CD4-positive, alpha-beta T cell treated with Interleukin-2 at 100 ng/mL for 4 hours (primary cell): ENCODE results near the gene GABRR1.
"Not testable (repeated sequence)": the region's sequence is repeated elsewhere in the genome, so short reads cannot be mapped to it uniquely, and the experiment has no call there.

Source experiments
- DNase-seq: peaks from one replicate; pipeline ENCODE4 v3.0.0-alpha.2; 2020; ENCODE audit warnings: low spot score

GABRR1 gene

DNA sequence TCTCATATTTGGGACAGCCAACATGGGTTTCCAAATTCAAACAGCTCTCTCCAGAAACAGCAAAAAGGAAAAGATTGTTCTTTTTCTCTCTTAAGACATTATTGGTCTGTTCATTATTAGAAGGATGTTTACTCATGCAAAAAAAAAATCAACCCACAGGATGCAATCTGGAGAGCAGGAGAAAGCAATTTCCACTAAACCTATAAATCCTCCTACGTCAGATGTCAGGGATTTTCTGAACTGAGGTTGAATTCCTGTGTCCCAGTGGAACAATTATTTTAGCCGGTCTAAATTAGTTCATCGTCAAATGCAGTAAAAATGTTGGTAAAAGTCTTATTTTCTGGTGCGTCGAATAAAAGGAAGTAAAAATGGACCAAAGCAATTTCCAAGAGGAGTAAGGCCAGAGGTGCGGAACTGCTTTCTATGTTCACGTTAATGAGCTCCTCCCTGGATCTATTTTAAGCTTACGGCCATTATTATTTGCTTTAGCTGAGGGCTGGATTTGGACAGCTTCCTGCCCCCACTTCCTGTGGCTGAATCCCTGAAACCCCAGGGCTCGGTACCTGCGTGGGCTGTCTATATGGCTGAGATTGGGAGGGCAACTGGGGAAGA lies at the start of gene GABRR1:
Gene GABRR1 (minus strand): TSS at position 60 of the 612 bp plus-strand sequence. CDS start 36 bp downstream, at position 24.
- DNase-seq: no peak

DNA sequence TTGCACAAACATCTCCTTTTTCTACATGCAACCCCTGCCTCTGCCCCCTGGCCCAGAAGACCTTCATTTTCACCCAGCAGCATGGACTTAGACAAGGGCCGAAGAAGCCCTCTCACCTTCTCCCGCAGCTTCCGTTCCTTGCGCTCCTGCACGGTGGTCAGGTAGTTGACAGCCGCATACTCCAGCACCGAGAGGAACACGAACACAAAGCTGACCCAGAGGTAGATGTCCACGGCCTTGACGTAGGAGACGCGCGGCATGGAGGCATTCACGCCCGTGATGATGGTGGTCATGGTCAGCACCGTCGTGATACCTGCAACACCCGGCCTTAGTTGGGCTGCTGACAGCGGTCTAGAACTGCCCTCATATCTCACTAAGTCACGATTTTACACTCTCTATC lies 47.1 kb upstream of the GABRR1 start:
- no peak for DNase-seq

DNA sequence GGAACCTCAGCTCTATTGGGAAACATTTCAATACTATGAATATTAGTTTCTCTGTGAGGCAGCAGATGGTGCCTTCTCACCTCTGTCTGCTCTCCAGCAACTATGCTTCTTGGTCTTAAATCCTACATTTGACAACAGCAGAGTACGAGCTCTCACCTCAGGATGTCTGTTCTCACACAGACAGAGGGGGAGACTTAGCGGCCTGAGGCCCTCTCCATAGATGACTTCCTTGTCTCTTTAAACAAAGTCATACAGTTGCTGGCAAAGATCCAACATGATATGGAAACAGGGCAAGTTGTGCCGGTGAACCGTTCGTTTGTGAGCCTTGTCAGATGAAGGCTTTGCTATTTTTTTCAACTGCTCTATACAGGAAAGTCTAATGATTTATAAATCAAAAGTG lies 43.7 kb upstream of the GABRR1 start:
- DNase-seq: no peak

DNA sequence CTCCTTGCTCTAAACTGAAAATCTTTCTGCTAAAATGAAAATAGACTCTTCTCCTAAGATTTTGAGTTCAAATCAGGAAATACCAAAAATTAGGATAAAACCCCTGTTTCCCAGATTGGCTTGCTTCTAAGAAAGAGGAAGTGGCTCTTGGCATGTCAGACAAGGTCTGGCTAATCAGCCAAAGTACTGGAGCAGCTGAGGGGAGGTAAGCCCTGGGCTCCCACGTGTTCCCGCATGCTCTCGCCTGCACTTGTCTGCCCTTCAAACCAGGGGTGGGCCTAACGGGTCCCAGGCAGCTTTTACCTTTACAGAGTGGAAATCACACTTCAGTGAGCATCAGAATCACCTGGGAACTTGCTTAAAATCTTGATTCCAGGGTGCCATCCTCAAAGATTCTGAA lies 43.2 kb upstream of the GABRR1 start:
- no peak for DNase-seq

DNA sequence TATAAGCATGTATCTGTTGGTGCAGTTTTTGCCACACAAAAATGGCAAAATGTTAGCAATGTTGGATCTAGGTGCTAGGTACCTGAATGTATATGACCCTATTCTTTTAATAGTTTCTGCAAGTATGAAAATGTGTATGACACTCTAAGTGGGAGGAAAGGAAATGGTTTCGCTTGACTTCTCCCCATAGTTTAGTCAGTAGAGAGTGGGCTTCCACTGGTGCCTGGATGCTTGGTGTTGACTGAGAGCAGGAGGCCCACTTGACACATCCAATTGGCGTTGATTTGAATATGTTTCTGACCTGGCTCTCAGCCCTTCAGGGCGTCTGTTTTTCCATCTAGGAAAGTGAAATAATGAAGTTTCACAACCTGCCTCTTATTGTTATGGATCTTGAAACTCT lies 41.8 kb upstream of the GABRR1 start:
- DNase-seq: no peak

DNA sequence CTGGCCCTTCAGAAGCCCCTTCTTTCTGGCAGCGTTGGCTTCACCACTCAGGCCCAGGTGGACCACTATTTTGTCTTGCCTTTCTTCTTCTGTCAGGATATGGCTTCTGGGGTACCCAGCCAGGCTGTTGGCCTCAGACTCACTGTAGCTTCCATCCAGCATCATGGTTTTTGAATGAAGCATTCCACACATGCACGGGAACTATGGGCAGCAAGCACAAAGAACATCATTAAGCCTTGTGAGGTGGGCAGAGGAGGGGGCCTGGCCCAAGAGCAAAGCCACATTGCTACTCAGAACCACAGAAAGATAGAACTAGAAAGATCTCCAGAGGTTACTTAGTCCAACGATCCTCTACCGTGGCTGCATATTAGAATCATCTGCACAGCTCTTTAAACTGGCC lies 40.6 kb upstream of the GABRR1 start:
- DNase-seq: no peak

DNA sequence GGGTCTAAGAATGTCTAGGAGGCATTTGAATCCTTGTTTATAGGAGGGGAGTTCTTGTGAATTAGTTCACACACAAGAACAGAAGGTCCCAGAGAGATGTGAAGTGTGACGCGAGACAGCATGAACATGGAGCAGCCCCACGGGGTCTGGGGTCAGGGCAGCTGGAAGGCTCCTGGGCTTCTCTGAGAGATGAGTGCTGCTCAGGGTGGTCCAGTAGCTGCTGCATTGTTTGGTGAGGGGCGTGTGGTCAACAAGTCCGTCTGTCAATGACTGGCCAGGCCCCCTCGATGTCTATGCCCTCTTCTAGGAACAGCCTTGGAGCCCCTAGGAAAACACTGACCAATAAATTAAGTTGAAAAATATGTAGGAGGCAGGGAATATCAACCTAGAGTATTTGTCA lies 40.2 kb upstream of the GABRR1 start:
- DNase-seq: no peak

DNA sequence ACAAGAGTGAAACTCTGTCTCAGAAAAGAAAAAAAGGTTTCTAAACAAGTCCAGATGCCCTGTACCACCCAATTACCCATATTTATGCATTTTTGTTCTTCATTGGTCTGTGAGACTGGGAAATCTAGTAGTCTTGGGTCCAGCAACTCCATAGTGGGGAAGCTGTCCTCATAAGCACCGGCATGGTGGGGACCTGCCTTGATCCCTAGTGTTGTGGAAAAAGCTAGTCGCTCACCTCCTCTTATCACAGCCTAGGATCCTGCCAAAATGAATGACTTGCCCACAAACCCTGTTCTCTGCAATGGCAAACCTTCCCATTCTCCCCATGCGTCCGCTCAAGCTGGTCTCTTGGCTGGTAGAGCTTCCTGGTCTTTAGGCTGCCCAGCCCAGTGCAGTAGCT lies 38.3 kb upstream of the GABRR1 start:
- no peak for DNase-seq

DNA sequence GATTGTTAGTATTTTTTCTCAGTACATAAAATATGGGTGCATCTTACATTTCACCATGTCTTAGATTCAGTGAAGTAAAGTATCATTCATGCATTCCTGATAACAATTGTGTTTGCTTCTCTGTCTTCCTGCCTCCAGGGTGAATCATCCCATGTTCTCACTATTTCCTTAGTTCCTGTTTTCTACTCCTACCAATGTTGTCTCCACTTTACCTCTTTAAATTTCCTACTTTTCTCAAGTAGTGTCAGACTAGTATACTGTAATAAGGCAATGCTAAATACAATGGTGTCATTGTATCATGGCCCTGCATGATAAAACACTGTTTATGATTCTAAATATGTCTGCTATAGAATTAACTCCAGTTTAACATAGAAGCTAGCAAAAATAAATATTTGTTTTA lies 37.4 kb upstream of the GABRR1 start:
- no peak for DNase-seq

DNA sequence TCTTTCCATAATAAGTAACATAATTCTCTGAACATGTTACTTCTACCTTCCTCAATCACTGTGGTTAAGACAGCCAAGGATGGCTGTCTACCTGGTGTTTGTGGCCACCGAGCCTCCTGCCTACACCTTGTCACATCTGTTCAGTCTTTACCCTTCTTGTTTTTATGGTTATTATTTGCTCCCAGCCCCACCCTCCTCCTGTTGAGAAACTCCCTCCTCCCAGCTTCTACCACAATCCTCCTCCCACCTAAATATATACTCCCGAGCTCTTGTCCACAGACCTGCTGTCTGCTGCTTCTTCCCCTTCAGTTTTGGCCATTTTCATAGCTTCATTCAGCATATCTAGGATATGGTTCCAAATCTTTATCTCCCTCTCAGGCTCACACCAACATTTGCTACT lies 35.7 kb upstream of the GABRR1 start:
- DNase-seq: no peak

DNA sequence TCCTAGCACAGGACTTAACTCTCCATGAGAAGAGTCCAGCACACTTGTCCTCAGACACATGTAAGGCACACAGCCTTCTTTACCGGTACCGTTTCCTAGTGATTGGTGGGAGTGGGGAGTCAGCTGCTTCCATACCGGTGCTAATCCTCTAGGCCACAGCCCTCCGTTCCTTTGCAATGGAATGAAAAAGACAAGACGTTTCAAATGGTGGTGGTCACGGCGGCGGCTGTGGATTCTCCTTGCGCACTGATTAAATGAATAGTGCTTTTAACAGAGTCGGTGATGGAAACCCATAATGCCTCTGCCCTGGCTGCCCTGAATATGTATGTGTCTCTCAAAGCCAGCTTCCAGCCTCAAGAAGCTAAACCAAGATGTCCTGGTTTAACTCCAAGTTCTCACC lies 34.8 kb upstream of the GABRR1 start:
- no peak for DNase-seq

DNA sequence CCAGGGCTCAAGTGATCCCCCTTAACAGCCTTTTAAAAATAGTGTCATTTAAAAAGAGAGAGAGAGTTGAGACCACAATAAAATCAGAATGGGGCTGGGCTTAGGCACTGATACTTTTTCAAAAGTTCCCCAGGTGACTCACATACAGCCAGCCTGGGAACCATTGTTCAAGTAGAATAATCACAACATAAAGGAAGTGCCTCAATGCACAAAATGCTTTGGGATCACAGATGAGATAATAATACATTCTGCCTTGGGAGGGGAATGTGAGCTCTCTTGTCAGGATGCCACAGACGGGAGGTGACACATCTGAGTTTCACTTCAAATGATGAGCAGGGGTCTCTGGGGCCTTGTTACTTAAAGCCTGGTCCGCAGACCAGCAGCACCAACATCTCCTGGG lies 34.0 kb upstream of the GABRR1 start:
- no peak for DNase-seq

DNA sequence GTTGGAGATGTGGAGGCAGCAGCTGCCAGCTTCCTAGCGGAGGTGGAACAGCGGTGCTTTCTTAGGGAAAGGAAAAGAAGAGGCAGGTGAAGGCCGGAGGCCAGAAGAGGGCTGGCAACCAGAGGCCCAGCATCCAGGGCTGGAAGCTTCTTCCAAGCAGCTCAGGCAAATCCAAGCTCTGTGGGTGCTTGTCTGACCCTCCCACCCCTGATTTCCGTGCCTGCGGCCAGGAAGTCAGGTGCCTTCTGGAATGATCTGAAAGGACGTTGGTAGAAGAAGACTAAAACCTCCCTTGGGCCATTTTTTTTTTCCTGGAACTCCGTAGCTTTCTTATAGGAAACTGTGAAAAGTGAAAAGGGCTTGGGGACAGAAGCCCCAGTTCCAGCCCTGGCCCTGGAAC lies 33.1 kb upstream of the GABRR1 start:
- no peak for DNase-seq

DNA sequence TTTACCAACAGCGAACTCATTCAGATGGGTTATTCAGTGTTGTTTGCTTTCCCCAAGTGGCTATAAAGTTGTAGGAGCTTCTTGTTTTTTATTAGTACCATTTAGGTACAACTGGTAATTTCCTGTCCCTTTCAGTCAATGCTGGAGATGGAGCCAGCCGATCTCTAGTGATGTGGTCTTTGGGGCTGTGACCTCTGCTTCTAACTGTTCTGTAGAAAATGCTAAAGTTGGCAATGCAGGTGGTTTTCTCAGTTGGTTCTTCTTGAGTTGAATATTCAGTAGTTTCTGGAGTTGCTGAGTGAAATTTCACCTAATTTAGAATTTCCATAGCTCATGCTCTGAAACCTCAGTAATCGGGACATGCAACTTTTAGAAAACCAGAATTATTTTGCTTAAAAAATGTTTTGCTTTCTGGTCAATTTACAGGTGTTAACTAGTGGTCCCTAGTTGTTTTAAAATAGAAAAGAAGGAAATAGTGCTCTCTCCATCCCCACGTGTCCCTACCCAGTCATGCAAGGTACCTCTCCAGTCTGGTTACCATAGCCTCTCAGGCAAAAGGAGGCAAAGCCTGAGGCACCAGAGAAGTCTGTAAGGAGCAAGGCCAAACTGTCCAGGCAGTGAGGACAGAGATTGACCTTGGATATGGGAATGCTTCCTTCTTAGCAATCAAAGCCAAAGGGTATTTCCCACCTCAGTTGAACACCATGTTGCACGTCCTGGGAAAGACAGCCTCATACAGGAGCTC lies 27.3 kb upstream of the GABRR1 start:
- no peak for DNase-seq

DNA sequence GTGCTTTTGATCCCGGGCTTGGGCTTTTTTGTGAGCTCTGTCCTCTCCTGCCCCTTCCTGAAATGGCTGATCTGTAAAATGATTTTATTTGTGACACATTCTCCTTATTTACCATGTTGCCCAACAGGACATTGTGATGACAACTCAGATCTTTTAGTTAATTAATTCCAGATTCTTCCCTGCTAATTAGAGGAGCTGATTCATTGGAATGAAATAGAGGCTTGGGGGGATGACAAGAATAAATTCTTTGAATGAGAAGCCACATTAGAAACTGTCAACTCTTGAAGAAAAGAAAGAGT lies 26.1 kb upstream of the GABRR1 start:
- no peak for DNase-seq

DNA sequence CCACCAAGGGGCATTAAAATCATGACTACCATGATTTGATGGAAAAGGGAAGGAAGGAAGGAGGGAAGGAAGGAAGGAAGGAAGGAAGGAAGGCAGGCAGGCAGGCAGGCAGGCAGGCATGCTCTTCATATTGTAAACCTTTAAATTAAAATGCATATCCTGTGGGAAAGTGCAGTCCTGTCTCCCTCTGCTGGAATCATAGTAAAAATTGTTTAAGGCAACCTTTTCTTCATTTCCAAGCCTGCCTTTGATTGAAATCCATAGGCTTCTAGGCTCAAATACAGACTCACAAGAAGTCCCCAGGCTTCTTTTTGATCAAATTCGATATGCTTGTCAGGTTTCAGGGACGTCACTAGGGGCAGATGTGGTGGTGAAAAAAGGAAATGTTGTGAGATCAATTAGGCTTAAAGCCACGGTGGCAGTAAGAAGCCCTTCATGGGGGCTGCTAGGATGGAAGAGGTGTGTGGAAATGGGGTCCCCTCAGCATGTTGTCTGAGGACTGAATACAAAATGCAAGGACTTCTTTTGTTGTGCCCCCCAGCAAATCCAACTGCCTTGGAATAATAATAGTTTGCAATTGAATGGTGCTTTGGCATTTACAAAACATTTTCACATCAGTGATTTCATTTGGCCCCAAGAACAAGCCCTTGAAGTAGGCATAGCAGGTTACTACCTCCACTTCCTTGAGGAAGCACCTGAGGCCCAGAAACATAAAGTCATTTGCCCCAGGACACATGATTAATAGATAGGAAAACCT lies 25.6 kb upstream of the GABRR1 start:
- DNase-seq: peak; percentile 37

DNA sequence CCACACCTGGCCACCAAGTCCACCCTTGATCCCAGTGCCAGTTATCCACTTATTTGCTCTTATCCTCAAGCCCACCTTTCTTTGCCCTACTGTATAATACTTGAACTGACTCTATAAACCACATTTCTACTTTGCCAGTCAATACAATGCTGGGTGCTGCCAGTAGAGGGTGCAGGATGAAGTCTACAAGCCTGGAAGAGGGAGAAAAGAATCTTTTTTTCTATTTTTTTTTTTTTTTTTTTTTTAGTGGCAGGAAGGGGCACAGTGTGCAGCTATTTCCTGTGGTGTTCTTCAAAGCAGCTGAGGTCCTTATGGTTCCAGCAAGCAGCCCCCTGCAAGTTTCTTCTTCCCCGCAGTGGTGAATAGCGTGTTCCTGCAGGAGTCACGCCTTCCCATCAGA lies 22.2 kb upstream of the GABRR1 start:
- peak; percentile 25 for DNase-seq

DNA sequence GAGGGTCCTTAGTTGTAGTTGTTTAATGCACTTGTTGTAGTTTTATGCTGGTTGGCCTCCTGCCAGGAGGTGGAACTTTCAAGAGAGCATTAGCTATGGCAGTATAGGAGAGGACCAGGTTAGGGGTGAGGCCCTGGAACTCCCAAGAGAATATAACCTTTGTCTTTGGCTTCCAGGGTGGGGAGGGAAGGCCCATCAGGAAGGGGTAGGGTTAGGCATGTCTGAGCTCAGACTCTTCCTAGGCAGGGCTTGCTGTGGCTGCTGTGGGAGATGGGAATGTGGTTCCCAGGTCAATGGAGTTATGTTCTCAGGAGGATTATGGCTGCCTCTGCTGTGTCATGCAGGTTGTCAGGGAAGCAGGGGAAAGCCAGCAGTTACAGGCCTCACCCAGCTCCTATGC lies 20.0 kb upstream of the GABRR1 start:
- DNase-seq: no peak

DNA sequence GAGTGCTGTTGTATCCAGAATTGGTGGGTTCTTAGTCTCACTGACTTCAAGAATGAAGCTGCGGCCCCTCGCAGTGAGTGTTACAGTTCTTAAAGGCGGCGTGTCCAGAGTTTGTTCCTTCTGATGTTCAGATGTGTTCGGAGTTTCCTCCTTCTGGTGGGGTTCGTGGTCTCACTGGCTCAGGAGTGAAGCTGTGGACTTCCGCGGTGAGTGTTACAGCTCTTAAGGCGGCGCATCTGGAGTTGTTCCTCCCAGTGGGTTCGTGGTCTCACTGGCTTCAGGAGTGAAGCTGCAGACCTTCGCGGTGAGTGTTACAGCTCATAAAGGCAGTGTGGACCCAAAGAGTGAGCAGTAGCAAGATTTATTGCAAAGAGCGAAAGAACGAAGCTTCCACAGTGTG lies 16.4 kb upstream of the GABRR1 start:
- not testable (repeated sequence) for DNase-seq

DNA sequence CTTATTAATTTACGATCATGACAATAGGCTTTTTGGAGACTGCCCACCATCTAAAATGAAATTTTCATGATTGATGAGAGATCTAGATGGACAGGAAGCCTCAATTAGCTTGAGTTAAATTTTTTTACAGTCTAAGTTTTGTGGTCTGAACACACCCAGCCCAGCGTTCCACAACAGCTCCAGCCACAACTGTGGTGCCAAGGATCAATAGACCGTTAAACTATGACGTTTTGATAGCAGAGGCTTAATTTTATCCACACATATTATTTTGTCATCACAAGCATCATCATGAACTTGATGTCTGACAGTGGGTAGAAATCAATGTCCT lies 5.5 kb upstream of the GABRR1 start:
- no peak for DNase-seq

DNA sequence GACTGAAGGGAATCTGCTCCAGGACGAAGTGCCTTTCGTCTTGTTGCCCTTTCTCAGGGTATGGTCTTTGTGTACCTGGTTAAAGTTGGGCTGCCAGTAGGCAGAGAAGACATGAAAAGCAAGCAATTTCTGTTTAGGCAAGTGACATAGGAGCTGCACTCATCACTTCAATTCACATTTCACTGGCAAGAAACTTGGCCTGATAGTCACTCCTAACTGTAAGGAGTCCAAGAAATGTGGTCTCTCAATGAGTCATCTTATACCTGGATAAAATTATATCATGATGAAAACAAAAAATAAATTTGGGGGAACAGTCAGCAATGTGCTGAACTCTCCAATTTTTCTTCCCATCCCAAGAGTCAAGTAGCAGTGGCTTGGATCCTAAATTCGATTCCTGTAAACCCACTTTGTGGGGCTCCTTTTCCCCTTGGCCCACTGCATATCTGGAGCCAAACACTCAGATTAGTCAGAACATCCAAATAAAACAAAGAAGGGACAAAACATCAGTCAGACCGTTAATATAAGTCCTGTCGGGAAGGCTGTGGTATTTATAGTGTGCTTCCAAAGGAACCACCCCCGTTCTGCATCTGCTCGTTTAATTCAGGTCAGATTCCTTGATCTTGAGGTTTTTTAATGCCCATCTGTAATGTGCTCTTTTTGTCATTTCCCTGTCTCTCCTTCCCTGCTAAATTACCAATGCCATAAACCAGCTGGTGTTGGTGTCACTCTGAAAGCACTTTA lies 5.0 kb upstream of the GABRR1 start:
- no peak for DNase-seq

DNA sequence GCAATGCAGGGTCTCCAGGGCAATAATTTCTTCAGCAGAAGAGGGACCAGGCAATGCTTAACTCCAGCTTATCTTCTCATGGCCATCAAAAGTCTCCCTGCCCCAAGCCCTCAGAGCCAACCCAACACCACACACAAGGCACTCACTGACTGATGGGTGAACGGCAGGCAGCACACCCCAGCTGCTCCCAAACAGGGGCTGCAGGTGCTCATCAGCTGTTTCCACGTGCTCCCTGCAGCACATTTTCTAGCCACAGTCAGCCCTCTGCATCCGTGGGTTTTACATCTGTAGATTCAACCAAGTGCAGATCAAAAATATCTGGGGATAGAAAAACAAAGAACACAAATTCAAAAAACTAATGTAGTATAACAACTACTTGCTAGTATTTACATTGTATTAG lies 4.0 kb upstream of the GABRR1 start:
- DNase-seq: no peak

DNA sequence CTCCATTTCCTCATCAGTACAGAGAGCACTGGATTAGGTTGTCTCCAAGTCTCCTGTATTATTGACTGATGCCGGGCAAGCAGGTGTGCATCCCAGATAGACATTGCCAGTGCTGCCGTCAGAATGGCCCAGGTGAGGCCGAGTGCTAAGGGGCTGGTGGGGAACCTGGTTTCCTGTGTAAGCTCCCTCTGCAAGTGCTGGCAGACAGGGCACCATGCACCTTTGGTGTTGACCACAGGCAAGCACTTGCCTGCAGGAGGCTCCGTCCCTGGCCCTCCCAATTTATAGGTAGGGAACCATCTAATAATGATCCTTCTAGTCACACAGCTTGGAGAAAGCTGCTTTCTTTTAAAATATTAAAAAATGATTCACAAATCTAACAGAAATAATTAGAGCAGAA lies 747 bp downstream of the GABRR1 start:
- no peak for DNase-seq
